GM18873 (cell line): ENCODE results near the gene CLCA1.

ENCODE experiments used
- ATAC-seq: cut with Tn5 transposase; IDR thresholded peaks from one replicate; pipeline ENCODE4 v1.9.1; 2021; ENCODE audit warnings: mild to moderate bottlenecking, moderate library complexity, moderate number of reproducible peaks; ENCODE audit not compliant: unreplicated experiment, low FRiP score

The CLCA1 gene, protein sequence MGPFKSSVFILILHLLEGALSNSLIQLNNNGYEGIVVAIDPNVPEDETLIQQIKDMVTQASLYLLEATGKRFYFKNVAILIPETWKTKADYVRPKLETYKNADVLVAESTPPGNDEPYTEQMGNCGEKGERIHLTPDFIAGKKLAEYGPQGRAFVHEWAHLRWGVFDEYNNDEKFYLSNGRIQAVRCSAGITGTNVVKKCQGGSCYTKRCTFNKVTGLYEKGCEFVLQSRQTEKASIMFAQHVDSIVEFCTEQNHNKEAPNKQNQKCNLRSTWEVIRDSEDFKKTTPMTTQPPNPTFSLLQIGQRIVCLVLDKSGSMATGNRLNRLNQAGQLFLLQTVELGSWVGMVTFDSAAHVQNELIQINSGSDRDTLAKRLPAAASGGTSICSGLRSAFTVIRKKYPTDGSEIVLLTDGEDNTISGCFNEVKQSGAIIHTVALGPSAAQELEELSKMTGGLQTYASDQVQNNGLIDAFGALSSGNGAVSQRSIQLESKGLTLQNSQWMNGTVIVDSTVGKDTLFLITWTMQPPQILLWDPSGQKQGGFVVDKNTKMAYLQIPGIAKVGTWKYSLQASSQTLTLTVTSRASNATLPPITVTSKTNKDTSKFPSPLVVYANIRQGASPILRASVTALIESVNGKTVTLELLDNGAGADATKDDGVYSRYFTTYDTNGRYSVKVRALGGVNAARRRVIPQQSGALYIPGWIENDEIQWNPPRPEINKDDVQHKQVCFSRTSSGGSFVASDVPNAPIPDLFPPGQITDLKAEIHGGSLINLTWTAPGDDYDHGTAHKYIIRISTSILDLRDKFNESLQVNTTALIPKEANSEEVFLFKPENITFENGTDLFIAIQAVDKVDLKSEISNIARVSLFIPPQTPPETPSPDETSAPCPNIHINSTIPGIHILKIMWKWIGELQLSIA

GRCh38 chr1:86468501-86468977 is at the start of gene CLCA1:
CLCA1 (plus strand) TSS chr1:86468927; CDS start chr1:86468972, 45 bp downstream.
- no peak for ATAC-seq

- ATAC-seq, result no peak
These were observed 49.3 kb upstream of the CLCA1 start for GRCh38 chr1:86419277-86419903.

- no peak for ATAC-seq
These were observed 47.0 kb upstream of the CLCA1 start for GRCh38 chr1:86421601-86422280.

- ATAC-seq, result no peak
These were observed 45.3 kb upstream of the CLCA1 start for GRCh38 chr1:86423473-86423872.

DNA sequence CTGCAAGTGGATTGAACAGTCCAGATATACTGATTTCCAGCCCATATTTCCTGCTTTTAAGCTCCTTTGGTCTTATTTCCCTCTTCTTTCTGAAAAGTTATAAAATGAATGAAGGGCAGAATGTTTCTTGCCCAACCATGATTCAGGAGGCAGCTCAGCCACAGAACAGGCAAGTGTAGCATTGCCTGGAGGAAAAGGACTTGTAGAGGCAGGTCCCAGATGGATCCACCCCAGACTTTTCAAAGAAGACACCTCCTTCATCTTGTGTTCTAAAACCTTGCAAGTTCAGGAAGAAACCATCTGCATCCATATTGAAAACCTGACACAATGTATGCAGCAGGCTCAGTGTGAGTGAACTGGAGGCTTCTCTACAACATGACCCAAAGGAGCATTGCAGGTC is 44.9 kb upstream of the CLCA1 start, which contains the start of gene CLCA2:
Gene CLCA2 (plus strand): TSS at position 299 of the 400 bp plus-strand sequence. CDS start 77 bp downstream, at position 376.
- no peak for ATAC-seq

DNA sequence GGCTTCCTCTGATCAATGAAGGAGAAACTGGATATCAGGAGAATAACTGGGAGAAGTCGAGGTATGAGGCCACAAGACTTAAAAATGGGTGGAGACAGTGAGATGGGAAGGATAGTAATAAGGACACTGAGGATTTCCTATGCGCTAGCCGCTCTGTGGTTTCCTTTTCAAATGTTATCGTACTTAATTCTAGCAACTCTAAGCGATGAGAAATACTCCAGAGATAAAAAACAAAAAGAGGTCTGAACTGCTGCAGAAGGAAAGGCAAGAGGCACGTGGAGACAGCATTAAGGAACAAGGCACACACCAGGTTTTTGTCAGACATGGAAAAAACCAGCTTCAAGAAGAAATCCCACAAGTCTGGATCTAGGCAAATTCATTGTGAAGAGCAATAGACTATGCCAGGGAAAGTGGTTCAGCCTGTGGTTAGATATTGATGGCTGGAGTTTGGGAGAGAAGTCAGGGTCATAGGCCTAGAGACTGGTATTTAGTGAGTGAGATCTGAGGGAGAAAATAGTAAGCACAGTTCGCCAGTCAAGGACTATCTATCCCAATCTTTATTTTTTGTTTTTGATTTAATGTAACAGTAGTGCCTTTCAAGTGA is 39.5 kb upstream of the CLCA1 start:
- no peak for ATAC-seq

- ATAC-seq, result no peak
These were observed 38.9 kb upstream of the CLCA1 start for GRCh38 chr1:86429835-86430234.

DNA sequence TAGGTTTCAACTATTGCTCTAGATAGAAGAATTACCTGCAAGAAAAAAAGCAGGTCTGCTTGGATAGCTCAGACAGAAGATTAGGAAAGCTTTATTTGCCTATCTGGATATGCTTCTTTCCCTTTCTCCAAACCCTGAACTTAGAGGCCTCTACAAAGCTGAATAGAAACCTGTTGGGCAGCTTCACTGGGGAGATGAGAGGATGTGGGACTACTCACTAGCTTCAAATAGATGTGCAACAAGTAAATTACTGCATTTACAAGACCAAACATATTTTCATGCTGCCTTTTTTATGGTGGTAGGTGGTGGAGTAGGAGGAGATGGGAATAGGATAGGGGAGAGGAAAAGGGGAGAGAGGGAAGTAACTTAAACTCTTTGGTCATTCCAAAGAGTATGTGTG is 38.4 kb upstream of the CLCA1 start:
- no peak for ATAC-seq

GRCh38 chr1:86434059-86434458 is 34.7 kb upstream of the CLCA1 start:
- no peak for ATAC-seq

DNA sequence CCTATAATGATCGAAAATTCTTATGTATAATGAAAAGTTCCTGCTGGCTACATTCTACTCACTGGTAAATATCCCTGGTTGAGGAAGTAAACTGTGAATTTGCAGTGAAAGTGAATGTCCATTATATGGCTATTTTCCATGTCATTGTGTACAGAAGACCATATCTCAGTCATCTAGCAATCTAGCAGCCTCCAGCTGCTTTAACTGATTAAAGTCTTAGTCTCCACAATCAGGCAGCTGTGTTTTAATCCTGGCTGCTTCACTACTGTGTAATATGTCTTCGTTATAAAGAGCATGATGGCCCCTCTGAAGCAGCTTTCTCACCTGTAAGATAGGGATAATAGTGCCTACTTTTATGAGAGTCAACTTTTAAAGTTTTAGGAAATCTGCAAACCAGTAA is 33.4 kb upstream of the CLCA1 start:
- ATAC-seq, result no peak

DNA sequence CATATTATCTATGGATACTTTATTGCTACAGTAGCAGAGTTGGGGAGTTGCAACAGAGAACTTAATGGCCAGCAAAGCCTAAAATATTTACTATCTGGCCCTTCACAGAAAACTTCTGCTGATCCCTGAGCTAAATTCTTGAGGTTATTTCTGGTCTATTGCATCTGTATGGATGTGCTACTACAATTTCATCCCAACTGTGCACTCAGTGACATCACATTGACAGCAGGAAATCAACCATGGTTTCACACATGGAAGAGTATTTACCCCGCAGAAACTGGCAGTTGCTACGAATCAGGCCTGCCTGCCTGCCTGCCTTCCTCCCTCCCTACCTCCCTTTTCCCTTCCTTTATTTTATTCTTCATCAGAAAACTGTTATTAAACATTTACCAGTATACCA is 32.7 kb upstream of the CLCA1 start:
- no peak for ATAC-seq

GRCh38 chr1:86441581-86441980 is 27.1 kb upstream of the CLCA1 start:
- ATAC-seq, result no peak

- no peak for ATAC-seq
These were observed 26.7 kb upstream of the CLCA1 start for GRCh38 chr1:86441997-86442396.

- no peak for ATAC-seq
These were observed 22.8 kb upstream of the CLCA1 start for GRCh38 chr1:86445919-86446318.

DNA sequence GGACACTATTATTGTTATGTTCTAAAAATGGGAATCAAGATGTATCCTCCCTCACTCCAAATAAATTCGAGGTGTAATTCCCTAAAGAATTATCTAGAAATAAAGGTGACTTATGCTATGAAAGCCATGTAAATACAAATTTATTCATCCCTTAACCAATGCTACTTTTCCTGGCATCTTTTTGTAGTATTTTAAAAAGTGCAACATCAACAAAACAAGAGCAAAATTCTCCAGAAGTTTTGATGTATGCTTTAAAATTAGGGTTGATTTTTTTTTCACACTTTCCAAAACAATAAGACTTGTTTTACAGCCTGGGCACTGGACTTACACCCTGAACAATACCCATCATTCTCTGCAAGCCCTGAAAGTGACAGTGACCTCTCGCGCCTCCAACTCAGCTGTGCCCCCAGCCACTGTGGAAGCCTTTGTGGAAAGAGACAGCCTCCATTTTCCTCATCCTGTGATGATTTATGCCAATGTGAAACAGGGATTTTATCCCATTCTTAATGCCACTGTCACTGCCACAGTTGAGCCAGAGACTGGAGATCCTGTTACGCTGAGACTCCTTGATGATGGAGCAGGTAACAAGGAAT is 21.4 kb upstream of the CLCA1 start:
- ATAC-seq, result no peak

DNA sequence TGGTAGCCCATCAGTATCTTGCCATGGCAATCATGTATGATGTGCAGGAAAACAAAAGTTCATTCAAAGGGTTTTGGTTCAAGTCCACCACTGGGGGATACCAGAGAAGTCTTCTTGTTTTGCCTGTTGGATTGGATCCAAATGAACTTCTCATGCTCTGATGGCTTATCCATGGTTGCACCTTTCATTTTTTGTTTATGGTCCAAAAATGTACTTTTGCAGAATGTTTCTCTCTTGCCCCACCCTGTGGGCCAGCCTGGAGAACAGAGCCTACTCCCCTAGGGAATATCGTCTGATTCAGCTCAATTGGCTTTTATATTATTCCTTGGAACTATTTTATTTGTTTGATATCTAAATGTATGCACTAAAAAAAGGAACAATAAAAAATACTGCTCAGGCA is 20.1 kb upstream of the CLCA1 start:
- ATAC-seq, result no peak

DNA sequence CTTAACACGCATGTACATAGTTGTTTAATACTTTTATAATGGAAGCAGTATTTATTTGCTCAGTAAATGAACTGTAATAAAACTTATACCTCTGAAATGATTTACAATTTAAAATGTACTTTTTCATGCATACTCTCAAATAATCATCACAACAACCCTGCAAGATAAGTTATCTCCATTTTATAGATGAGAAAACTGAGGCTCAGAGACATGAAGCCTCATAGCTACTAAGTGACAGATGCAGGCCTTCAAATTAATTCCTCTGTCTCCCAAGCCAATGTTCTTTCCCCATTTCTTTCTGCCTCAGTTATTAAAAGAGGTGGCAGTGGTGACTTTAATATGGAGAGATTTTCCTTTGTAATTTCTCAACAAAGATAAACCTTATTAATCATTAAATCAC is 19.6 kb upstream of the CLCA1 start:
- no peak for ATAC-seq

GRCh38 chr1:86450847-86451246 is 17.9 kb upstream of the CLCA1 start:
- ATAC-seq, result no peak

GRCh38 chr1:86453664-86454063 is 15.1 kb upstream of the CLCA1 start:
- ATAC-seq, result no peak
